OCI-LY7 (cell line): ENCODE measurements around the gene SERGEF. TPM values are rescaled to one million over a fixed set of nuclear protein-coding genes. Genes with fewer than 3 reads are reported as not detected.

Source experiments
- BruUV-seq: library from RNA; stranded (reverse); fragments of 400-500 nt; replicated peaks from 2 replicates; lab custom pipeline; 2021; lab: Mats Ljungman, UMichigan
- CTCF ChIA-PET: fragments of 300-600 bp; sonication (Branson Sonifier 250); formaldehyde crosslinking; loops from one replicate; lab custom pipeline; 2022; ENCODE audit warnings: antibody characterized with exemption; ENCODE audit not compliant: unreplicated experiment; lab: Charles Lee
- POLR2A ChIA-PET: fragments of 300-600 bp; sonication (Branson Sonifier 250); formaldehyde crosslinking; loops from one replicate; lab custom pipeline; 2022; ENCODE audit warnings: antibody characterized with exemption; lab: Charles Lee
- DNase-seq: peaks from one replicate; pipeline ENCODE4 v3.0.0-alpha.2; 2015; ENCODE audit warnings: low spot score
- H2AFZ ChIP-seq: fragments of 200-600 bp; sonication (generic), shearing (Covaris generic); 2 replicates; pipeline ENCODE4 v1.6.1; 2014; ENCODE audit warnings: mild to moderate bottlenecking, antibody characterized with exemption, low read length, moderate library complexity
- H3K27ac ChIP-seq: fragments of 200-600 bp; sonication (generic); 2 replicates; pipeline ENCODE4 v1.5.1; 2014; ENCODE audit warnings: mixed run types, low read depth, mild to moderate bottlenecking, moderate library complexity, low read length, inconsistent platforms; ENCODE audit not compliant: poor library complexity, severe bottlenecking
- H3K36me3 ChIP-seq: fragments of 200-600 bp; sonication (generic); 2 replicates; pipeline ENCODE4 v1.6.1; 2014; ENCODE audit warnings: mild to moderate bottlenecking, antibody characterized with exemption, low read length, moderate library complexity, mixed read lengths; ENCODE audit not compliant: insufficient read depth
- H3K4me1 ChIP-seq: fragments of 200-600 bp; sonication (generic); 2 replicates; pipeline ENCODE4 v1.5.1; 2014; ENCODE audit warnings: mild to moderate bottlenecking, low read length; ENCODE audit not compliant: insufficient read depth, poor library complexity, severe bottlenecking
- H3K4me2 ChIP-seq: fragments of 200-600 bp; sonication (generic); 2 replicates; pipeline ENCODE4 v1.6.1; 2014; ENCODE audit warnings: mild to moderate bottlenecking, low read length
- H3K4me3 ChIP-seq: fragments of 200-600 bp; sonication (generic); 2 replicates; pipeline ENCODE4 v1.5.1; 2014; ENCODE audit warnings: mild to moderate bottlenecking, low read depth, low read length; ENCODE audit not compliant: poor library complexity, severe bottlenecking
- H3K79me2 ChIP-seq: fragments of 200-600 bp; sonication (generic); 2 replicates; pipeline ENCODE4 v1.6.1; 2016; ENCODE audit warnings: low read depth, mild to moderate bottlenecking, low read length, moderate library complexity, mixed read lengths; ENCODE audit not compliant: insufficient read depth
- H3K9me2 ChIP-seq: fragments of 200-600 bp; sonication (generic); 2 replicates; pipeline ENCODE4 v1.6.1; 2016; ENCODE audit warnings: mild to moderate bottlenecking, low read length, mixed read lengths; ENCODE audit not compliant: insufficient read depth
- H3K9me3 ChIP-seq: fragments of 200-600 bp; sonication (generic); 2 replicates; pipeline ENCODE4 v1.6.1; 2014; ENCODE audit warnings: mild to moderate bottlenecking, mixed run types, low read length, mixed read lengths
- H4K20me1 ChIP-seq: fragments of 200-600 bp; sonication (generic); 2 replicates; pipeline ENCODE4 v1.6.1; 2014; ENCODE audit warnings: mild to moderate bottlenecking, antibody characterized with exemption, low read length, moderate library complexity, mixed read lengths; ENCODE audit not compliant: insufficient read depth
- EZH2phosphoT487 ChIP-seq: fragments of 200-600 bp; sonication (generic); IDR thresholded peaks from 2 replicates; pipeline ENCODE4 v1.6.1; 2018; ENCODE audit warnings: low read depth, borderline replicate concordance, mild to moderate bottlenecking, mixed run types, antibody characterized with exemption, low read length, moderate library complexity, mixed read lengths
- intact Hi-C: fragments of 100-400 bp; cut with micrococcal nuclease; formaldehyde crosslinking; loops from one replicate; pipeline ENCODE4 v1.10.0; 2022; ENCODE audit not compliant: unreplicated experiment
- total RNA-seq, 2 experiments: library from RNA; depleted of rRNA in 1 of 2; stranded (reverse); fragments of >200 nt in 1 of 2; shearing (Covaris generic) in 1 of 2; gene quantifications; 2 replicates each; pipeline ENCODE4 v1.2.3, GENCODE V29; 2014 to 2022
- TF ChIP-seq, protein P1 (sequence below): fragments of 200-600 bp; sonication (generic); conservative IDR thresholded peaks from 2 replicates; pipeline ENCODE4 v1.5.1; 2014; ENCODE audit warnings: mild to moderate bottlenecking, antibody characterized with exemption, low read length, moderate library complexity, mixed read lengths

The SERGEF gene
- total RNA-seq, 2 experiments from 2014 or later = 35.4 to 42.2 TPM

GRCh38 chr11:17992916-17993315 is 19.9 kb downstream of the SERGEF start:
- no peaks in the 10 kb centered on the region for H3K79me2 ChIP-seq
- DNase-seq = no peak
- intact Hi-C loops = loop anchor here (1.0 kb wide), 1 partner anchor 112 kb away; no protein-coding TSS in a partner anchor
- no peak overlapping the region for H3K27ac ChIP-seq
- H3K9me3 ChIP-seq = no peaks in the 10 kb centered on the region
- TF ChIP-seq, protein P1, sequence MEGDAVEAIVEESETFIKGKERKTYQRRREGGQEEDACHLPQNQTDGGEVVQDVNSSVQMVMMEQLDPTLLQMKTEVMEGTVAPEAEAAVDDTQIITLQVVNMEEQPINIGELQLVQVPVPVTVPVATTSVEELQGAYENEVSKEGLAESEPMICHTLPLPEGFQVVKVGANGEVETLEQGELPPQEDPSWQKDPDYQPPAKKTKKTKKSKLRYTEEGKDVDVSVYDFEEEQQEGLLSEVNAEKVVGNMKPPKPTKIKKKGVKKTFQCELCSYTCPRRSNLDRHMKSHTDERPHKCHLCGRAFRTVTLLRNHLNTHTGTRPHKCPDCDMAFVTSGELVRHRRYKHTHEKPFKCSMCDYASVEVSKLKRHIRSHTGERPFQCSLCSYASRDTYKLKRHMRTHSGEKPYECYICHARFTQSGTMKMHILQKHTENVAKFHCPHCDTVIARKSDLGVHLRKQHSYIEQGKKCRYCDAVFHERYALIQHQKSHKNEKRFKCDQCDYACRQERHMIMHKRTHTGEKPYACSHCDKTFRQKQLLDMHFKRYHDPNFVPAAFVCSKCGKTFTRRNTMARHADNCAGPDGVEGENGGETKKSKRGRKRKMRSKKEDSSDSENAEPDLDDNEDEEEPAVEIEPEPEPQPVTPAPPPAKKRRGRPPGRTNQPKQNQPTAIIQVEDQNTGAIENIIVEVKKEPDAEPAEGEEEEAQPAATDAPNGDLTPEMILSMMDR = no peak
- no peak for TF ChIP-seq EZH2phosphoT487
- no peaks in the 10 kb centered on the region for H4K20me1 ChIP-seq
- peaks cover 35% of the 10 kb centered on the region for H3K36me3 ChIP-seq
- no peak overlapping the region for H3K4me3 ChIP-seq
- BruUV-seq = no TSS peak
- POLR2A ChIA-PET = interaction anchor here (0.5 to 1.0 kb wide), 2 partner anchors 8 to 123 kb away, joined by 3 to 5 read pairs; no protein-coding TSS in a partner anchor
- H2AFZ ChIP-seq = no peak overlapping the region
- H3K4me2 ChIP-seq = no peak overlapping the region
- H3K4me1 ChIP-seq = peaks cover 11% of the 10 kb centered on the region
- H3K9me2 ChIP-seq = no peaks in the 10 kb centered on the region
- CTCF ChIA-PET = interaction anchor here (1.8 kb wide), 1 partner anchor 10 kb away, joined by 5 read pairs; no protein-coding TSS in a partner anchor

GRCh38 chr11:17991783-17992433 is 20.9 kb downstream of the SERGEF start:
- Histone ChIP-seq H3K27ac (no peak overlapping the region), H3K79me2 (no peaks in the 10 kb centered on the region), H3K4me2 (no peak overlapping the region), H3K4me1 (peaks cover 11% of the 10 kb centered on the region), H4K20me1 (no peaks in the 10 kb centered on the region), H3K36me3 (peaks cover 46% of the 10 kb centered on the region), H3K9me2 (no peaks in the 10 kb centered on the region), H2AFZ (no peak overlapping the region), H3K9me3 (no peaks in the 10 kb centered on the region), H3K4me3 (no peak overlapping the region)
- intact Hi-C loops = loop anchor here (1.0 kb wide), 1 partner anchor 113 kb away; no protein-coding TSS in a partner anchor
- DNase-seq = peak; percentile 68
- TF ChIP-seq, protein P1 = peak; percentile 99
- TF ChIP-seq EZH2phosphoT487 = no peak
- ChIA-PET POLR2A (interaction anchor here (1.0 to 1.2 kb wide), 2 partner anchors 11 to 124 kb away, joined by 3 to 5 read pairs; no protein-coding TSS in a partner anchor), CTCF (interaction anchor here (1.8 kb wide), 1 partner anchor 11 kb away, joined by 5 read pairs; no protein-coding TSS in a partner anchor)
- BruUV-seq = no TSS peak

DNA sequence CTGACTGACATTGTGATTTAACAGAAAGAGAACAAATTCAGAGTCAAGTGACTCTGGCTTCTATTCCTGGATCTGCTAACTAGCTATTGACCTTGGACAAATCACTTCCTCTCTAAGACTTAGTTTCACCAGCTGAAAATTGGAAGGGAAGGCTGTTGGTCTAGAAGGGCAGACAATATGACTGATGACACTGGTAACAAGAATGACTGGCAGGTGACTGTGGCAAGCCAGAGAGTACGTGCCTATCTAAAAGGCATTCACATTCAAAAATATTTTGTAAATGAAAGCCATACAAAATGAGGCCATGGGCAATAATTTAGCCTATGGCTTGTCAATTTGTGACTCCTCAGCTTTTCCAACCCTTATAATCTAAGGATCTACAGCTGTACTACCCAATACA is 23.5 kb downstream of the SERGEF start:
- BruUV-seq = no TSS peak

More for the DNA sequence above, 23.5 kb downstream of the SERGEF start:
- H2AFZ ChIP-seq = no peak overlapping the region
- DNase-seq = no peak
- POLR2A ChIA-PET = interaction anchor here (0.5 to 1.4 kb wide), 3 partner anchors 21 to 258 kb away, joined by 3 read pairs; no protein-coding TSS in a partner anchor
- CTCF ChIA-PET = no interaction called here
- no peak overlapping the region for H3K4me3 ChIP-seq
- H3K79me2 ChIP-seq = no peaks in the 10 kb centered on the region
- peaks cover 59% of the 10 kb centered on the region for H3K36me3 ChIP-seq
- no peak overlapping the region for H3K4me2 ChIP-seq
- no peaks in the 10 kb centered on the region for H4K20me1 ChIP-seq
- intact Hi-C loops = no loop called here
- no peak for TF ChIP-seq EZH2phosphoT487
- TF ChIP-seq, protein P1 = no peak
- H3K9me3 ChIP-seq = no peaks in the 10 kb centered on the region
- peaks cover 11% of the 10 kb centered on the region for H3K4me1 ChIP-seq
- no peaks in the 10 kb centered on the region for H3K9me2 ChIP-seq
- H3K27ac ChIP-seq = no peak overlapping the region
